ENCODE results near the gene NDUFS8.
A peak's percentile ranks its signal among the peaks of the same experiment; 100 is the strongest.

DNA sequence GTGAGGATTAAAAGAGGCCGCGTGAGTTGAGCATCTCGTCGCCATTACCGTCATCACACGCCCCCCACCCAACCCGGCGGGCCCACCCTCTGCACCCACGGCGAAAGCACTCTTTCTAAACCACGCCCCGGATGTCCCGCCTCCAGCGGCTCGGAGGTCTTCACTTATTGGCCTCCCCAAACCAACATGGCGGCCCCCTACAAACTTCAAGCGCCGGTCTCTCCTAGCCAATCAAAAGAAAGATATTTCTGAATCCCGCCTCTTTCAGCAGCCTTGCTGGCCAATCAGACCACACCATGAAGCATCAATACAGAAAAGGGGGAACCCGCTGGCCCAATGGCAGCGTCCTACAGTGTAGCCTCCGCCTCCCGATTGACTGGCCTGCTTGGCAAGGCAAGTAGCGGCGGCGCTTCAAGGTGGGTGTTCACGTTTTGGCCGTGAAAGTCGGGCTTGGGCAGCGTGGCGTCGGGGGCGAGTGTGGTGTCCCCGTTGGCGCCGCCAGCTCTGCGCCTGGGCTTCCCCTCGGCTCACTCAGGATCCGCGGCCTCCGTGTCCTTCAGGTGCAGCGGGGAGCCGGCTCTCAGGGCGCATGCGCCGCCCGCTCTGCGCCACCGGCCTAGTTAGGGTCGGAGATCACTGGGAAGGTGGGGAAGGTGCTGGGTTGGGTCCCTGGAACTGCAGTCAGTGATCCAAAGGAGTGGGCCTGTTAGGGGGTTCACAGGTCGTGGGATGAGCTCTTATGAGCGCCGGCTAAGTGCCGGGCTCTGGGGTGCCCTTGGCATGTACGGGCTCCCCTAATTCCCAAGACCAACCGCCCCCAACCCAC is at the start of gene NDUFS8:
- TF ChIP-seq, protein P1, sequence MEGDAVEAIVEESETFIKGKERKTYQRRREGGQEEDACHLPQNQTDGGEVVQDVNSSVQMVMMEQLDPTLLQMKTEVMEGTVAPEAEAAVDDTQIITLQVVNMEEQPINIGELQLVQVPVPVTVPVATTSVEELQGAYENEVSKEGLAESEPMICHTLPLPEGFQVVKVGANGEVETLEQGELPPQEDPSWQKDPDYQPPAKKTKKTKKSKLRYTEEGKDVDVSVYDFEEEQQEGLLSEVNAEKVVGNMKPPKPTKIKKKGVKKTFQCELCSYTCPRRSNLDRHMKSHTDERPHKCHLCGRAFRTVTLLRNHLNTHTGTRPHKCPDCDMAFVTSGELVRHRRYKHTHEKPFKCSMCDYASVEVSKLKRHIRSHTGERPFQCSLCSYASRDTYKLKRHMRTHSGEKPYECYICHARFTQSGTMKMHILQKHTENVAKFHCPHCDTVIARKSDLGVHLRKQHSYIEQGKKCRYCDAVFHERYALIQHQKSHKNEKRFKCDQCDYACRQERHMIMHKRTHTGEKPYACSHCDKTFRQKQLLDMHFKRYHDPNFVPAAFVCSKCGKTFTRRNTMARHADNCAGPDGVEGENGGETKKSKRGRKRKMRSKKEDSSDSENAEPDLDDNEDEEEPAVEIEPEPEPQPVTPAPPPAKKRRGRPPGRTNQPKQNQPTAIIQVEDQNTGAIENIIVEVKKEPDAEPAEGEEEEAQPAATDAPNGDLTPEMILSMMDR (IDR thresholded peaks at IDR 0.05), result no peak
- TF ChIP-seq POLR2A (IDR thresholded peaks at IDR 0.05), result peak in 1 of 2 donors; percentile 47

All from uterus (tissue), 2 donors.